HL-60 (cell line): Measurements from ENCODE around the gene GPR31.

Source experiments
- POLR2AphosphoS5 ChIP-seq: IDR thresholded peaks from 2 replicates; pipeline ENCODE4 v1.6.1; 2012; ENCODE audit warnings: low read depth
- SPI1 ChIP-seq: IDR thresholded peaks from 2 replicates; pipeline ENCODE4 v1.6.1; 2012; ENCODE audit warnings: low read depth, mild to moderate bottlenecking, borderline replicate concordance
- TF ChIP-seq, protein P1 (sequence below): IDR thresholded peaks from one replicate; pipeline ENCODE4 v1.5.1; 2011; ENCODE audit warnings: low read length, control low read depth, inconsistent platforms; ENCODE audit not compliant: insufficient read depth

- TF ChIP-seq, protein P1, sequence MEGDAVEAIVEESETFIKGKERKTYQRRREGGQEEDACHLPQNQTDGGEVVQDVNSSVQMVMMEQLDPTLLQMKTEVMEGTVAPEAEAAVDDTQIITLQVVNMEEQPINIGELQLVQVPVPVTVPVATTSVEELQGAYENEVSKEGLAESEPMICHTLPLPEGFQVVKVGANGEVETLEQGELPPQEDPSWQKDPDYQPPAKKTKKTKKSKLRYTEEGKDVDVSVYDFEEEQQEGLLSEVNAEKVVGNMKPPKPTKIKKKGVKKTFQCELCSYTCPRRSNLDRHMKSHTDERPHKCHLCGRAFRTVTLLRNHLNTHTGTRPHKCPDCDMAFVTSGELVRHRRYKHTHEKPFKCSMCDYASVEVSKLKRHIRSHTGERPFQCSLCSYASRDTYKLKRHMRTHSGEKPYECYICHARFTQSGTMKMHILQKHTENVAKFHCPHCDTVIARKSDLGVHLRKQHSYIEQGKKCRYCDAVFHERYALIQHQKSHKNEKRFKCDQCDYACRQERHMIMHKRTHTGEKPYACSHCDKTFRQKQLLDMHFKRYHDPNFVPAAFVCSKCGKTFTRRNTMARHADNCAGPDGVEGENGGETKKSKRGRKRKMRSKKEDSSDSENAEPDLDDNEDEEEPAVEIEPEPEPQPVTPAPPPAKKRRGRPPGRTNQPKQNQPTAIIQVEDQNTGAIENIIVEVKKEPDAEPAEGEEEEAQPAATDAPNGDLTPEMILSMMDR, result no peak
- TF ChIP-seq SPI1 (no peak), POLR2AphosphoS5 (no peak)
These were observed 10.8 kb downstream of the GPR31 start for GRCh38 chr6:167146977-167147376.
